Mesendoderm (in vitro differentiated cells): ENCODE data around the gene ARID3A.

Source experiments
- DNase-seq: peaks from one replicate; pipeline ENCODE4 v3.0.0; 2013
- H2AK5ac ChIP-seq: 2 replicates; pipeline ENCODE4 v1.6.1; 2013; ENCODE audit warnings: low read length, inconsistent platforms
- H2BK120ac ChIP-seq: 2 replicates; pipeline ENCODE4 v1.6.1; 2013; ENCODE audit warnings: low read depth, mild to moderate bottlenecking, low read length, moderate library complexity, mixed read lengths
- H2BK15ac ChIP-seq: replicated peaks from 2 replicates; pipeline ENCODE4 v1.6.1; 2013; ENCODE audit warnings: low read depth, mild to moderate bottlenecking, moderate library complexity
- H2BK5ac ChIP-seq: 2 replicates; pipeline ENCODE4 v1.6.1; 2013; ENCODE audit warnings: low read length, inconsistent platforms
- H3K18ac ChIP-seq: 2 replicates; pipeline ENCODE4 v1.6.1; 2013; ENCODE audit warnings: mild to moderate bottlenecking, low read length, mixed read lengths
- H3K23ac ChIP-seq: one replicate; pipeline ENCODE4 v1.6.1; 2013; ENCODE audit warnings: low read length
- H3K27ac ChIP-seq: 2 replicates; pipeline ENCODE4 v1.5.1; 2013; ENCODE audit warnings: low read depth, mild to moderate bottlenecking, inconsistent platforms, low read length, moderate library complexity
- H3K27me3 ChIP-seq: 2 replicates; pipeline ENCODE4 v1.6.1; 2013; ENCODE audit warnings: low read length, control low read depth, mild to moderate bottlenecking, inconsistent platforms; ENCODE audit not compliant: insufficient read depth, poor library complexity
- H3K36me3 ChIP-seq: 2 replicates; pipeline ENCODE4 v1.6.1; 2013; ENCODE audit warnings: low read length, inconsistent platforms; ENCODE audit not compliant: control insufficient read depth, insufficient read depth
- H3K4ac ChIP-seq: one replicate; pipeline ENCODE4 v1.6.1; 2013; ENCODE audit warnings: low read depth, mild to moderate bottlenecking, low read length, moderate library complexity
- H3K4me1 ChIP-seq: 2 replicates; pipeline ENCODE4 v1.6.1; 2013; ENCODE audit warnings: low read depth, low read length, inconsistent platforms; ENCODE audit not compliant: control insufficient read depth
- H3K4me2 ChIP-seq: 2 replicates; pipeline ENCODE4 v1.6.1; 2013; ENCODE audit warnings: low read length
- H3K4me3 ChIP-seq: 2 replicates; pipeline ENCODE4 v1.5.1; 2013; ENCODE audit warnings: mild to moderate bottlenecking, low read length
- H3K56ac ChIP-seq: one replicate; pipeline ENCODE4 v1.6.1; 2013; ENCODE audit warnings: low read length
- H3K79me1 ChIP-seq: 2 replicates; pipeline ENCODE4 v1.6.1; 2013; ENCODE audit warnings: low read length, inconsistent platforms
- H3K79me2 ChIP-seq: 2 replicates; pipeline ENCODE4 v1.6.1; 2013; ENCODE audit warnings: mild to moderate bottlenecking, low read length; ENCODE audit not compliant: control insufficient read depth, insufficient read depth
- H3K9ac ChIP-seq: 2 replicates; pipeline ENCODE4 v1.6.1; 2013; ENCODE audit warnings: low read length, inconsistent platforms
- H4K5ac ChIP-seq: one replicate; pipeline ENCODE4 v1.6.1; 2013; ENCODE audit warnings: low read length
- H4K8ac ChIP-seq: one replicate; pipeline ENCODE4 v1.6.1; 2013; ENCODE audit warnings: low read depth, mild to moderate bottlenecking, control low read depth, low read length, moderate library complexity
- WGBS: extraction: QIAGEN DNeasy Blood & Tissue Kit; methylation state at CpG from one replicate; pipeline ENCODE4 v1.1.7; 2013; ENCODE audit warnings: low lambda C conversion rate, missing lambda C conversion rate; ENCODE audit not compliant: insufficient coverage; ENCODE audit errors: extremely low coverage; 5-methylcytosine and 5-hydroxymethylcytosine counted together

The ARID3A gene

GRCh38 chr19:1004204-1004802, 78.5 kb downstream of the ARID3A start:
- H3K79me2 ChIP-seq: no peaks in the 10 kb centered on the region
- H2AK5ac ChIP-seq: no peak overlapping the region
- no peak overlapping the region for H3K4ac ChIP-seq
- H3K27ac ChIP-seq: no peak overlapping the region
- peaks cover 5% of the 10 kb centered on the region for H3K27me3 ChIP-seq
- H3K56ac ChIP-seq: no peak overlapping the region
- no peak overlapping the region for H3K18ac ChIP-seq
- H3K23ac ChIP-seq: no peak overlapping the region
- no peak overlapping the region for H3K4me3 ChIP-seq
- H4K5ac ChIP-seq: no peak overlapping the region
- no peak overlapping the region for H3K4me2 ChIP-seq
- no CpG with 5 or more reads among the region's 32 CpGs for WGBS
- H3K36me3 ChIP-seq: no peaks in the 10 kb centered on the region
- H2BK5ac ChIP-seq: no peak overlapping the region
- H2BK120ac ChIP-seq: no peak overlapping the region
- no peak for DNase-seq
- no peak overlapping the region for H4K8ac ChIP-seq
- no peak overlapping the region for H3K9ac ChIP-seq
- H2BK15ac ChIP-seq: no peak overlapping the region
- no peaks in the 10 kb centered on the region for H3K79me1 ChIP-seq
- no peaks in the 10 kb centered on the region for H3K4me1 ChIP-seq

DNA sequence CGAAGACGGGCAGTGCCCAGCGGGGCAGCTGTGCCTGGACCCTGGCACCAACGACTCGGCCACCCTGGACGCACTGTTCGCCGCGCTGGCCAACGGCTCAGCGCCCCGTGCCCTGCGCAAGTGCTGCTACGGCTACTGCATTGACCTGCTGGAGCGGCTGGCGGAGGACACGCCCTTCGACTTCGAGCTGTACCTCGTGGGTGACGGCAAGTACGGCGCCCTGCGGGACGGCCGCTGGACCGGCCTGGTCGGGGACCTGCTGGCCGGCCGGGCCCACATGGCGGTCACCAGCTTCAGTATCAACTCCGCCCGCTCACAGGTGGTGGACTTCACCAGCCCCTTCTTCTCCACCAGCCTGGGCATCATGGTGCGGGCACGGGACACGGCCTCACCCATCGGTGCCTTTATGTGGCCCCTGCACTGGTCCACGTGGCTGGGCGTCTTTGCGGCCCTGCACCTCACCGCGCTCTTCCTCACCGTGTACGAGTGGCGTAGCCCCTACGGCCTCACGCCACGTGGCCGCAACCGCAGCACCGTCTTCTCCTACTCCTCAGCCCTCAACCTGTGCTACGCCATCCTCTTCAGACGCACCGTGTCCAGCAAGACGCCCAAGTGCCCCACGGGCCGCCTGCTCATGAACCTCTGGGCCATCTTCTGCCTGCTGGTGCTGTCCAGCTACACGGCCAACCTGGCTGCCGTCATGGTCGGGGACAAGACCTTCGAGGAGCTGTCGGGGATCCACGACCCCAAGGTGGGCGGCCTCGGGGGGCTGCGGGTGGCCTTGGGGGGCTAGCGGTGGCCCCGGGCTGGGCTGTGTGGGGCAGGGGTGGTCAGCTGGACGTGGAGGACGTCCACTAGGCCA, 79.2 kb downstream of the ARID3A start:
- no CpG with 5 or more reads among the region's 70 CpGs for WGBS
- Histone ChIP-seq H2AK5ac (no peak overlapping the region), H3K56ac (no peak overlapping the region), H3K4me3 (no peak overlapping the region), H3K79me2 (no peaks in the 10 kb centered on the region), H4K5ac (no peak overlapping the region), H3K18ac (no peak overlapping the region), H2BK5ac (no peak overlapping the region), H3K4ac (no peak overlapping the region), H3K9ac (no peak overlapping the region), H3K4me2 (no peak overlapping the region), H3K27me3 (peaks cover 5% of the 10 kb centered on the region), H3K4me1 (no peaks in the 10 kb centered on the region), H3K79me1 (no peaks in the 10 kb centered on the region), H2BK15ac (no peak overlapping the region), H2BK120ac (no peak overlapping the region), H3K36me3 (no peaks in the 10 kb centered on the region), H4K8ac (no peak overlapping the region), H3K23ac (no peak overlapping the region), H3K27ac (no peak overlapping the region)
- no peak for DNase-seq

DNA sequence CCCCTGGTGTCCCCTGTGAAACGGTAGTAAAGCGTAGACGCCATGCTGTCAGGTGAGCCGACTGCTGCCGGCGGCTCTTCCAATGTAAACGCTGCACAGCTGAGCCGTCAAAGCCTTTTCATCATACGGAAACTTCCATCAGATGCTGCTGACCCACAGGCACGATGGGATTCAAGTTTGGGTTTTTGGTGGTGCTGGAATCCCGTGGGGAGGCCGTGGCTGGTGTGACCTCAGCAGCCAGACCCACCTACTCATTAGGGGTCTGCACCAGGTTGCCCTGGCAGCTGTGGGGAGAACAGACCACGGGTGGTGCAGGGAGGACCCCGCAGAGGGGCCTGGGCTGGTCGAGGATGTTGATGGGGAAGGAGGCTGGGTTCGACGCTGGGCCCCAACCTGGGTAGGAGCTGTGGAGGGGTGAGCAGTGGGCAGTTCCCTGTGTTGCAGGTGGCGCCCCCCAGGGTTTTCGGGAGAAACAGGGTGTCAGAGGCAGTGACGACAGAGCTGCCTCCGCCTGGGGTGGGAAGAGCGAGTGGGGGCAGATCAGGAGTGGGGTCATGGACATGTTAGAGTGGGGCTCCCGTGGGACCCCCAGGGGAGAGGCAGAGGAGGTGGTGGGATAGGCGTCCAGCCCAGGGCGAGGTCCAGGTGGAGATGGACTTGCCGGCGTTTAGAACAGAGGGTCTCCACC, 81.0 kb downstream of the ARID3A start:
- no CpG with 5 or more reads among the region's 27 CpGs for WGBS
- H3K27ac ChIP-seq: no peak overlapping the region
- H3K23ac ChIP-seq: no peak overlapping the region

GRCh38 chr19:1007399-1008251, 81.8 kb downstream of the ARID3A start:
- no peak overlapping the region for H3K4me3 ChIP-seq
- no peak overlapping the region for H2BK15ac ChIP-seq
- DNase-seq: no peak

More for the DNA sequence above, 81.0 kb downstream of the ARID3A start:
- Histone ChIP-seq H3K4ac (no peak overlapping the region), H4K5ac (no peak overlapping the region), H3K4me3 (no peak overlapping the region), H3K18ac (no peak overlapping the region), H3K27me3 (no peaks in the 10 kb centered on the region), H3K4me1 (no peaks in the 10 kb centered on the region), H3K79me2 (no peaks in the 10 kb centered on the region), H3K56ac (no peak overlapping the region), H4K8ac (no peak overlapping the region), H3K9ac (no peak overlapping the region), H2BK5ac (no peak overlapping the region), H2AK5ac (no peak overlapping the region), H2BK15ac (no peak overlapping the region), H3K4me2 (no peak overlapping the region), H3K79me1 (no peaks in the 10 kb centered on the region), H3K36me3 (no peaks in the 10 kb centered on the region), H2BK120ac (no peak overlapping the region)
- DNase-seq: no peak

DNA sequence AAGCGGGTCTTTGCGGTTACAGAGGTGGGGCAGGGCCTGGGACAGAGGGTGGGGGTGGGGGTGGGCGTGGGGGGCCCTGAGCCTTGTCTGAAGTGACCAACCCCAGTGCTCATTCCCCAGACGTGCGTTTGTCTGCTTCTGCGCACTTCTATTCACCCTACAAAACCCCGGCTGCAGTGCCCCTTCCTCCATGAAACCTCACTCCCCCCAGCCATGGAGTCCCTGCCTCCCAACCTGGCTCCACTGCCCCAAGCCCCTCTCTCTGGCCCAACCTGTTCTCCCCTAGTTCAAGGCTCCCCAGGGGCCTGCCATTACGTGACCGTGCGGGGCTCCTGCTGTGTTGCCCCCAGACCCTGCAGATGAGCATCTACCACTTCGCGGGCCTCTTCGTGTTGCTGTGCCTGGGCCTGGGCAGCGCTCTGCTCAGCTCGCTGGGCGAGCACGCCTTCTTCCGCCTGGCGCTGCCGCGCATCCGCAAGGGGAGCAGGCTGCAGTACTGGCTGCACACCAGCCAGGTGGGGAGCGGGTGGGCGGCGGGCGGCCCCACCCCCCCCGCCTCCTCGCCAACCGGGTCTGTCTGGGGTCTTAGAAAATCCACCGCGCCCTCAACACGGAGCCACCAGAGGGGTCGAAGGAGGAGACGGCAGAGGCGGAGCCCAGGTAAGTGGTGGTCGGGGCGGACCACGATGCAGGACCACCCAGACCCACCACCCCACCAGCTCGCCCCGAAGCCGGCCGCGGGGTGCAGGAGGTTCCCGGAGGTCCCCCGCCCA, 82.6 kb downstream of the ARID3A start:
- no peak overlapping the region for H2BK120ac ChIP-seq
- H3K36me3 ChIP-seq: peaks cover 2% of the 10 kb centered on the region
- no peak overlapping the region for H4K5ac ChIP-seq
- H3K79me1 ChIP-seq: peaks cover 3% of the 10 kb centered on the region
- H2BK5ac ChIP-seq: no peak overlapping the region
- no peak overlapping the region for H3K4ac ChIP-seq
- no peak overlapping the region for H3K9ac ChIP-seq
- H3K4me1 ChIP-seq: no peaks in the 10 kb centered on the region
- H2AK5ac ChIP-seq: no peak overlapping the region
- H4K8ac ChIP-seq: no peak overlapping the region
- DNase-seq: no peak
- H3K27me3 ChIP-seq: no peaks in the 10 kb centered on the region
- no peak overlapping the region for H3K4me2 ChIP-seq
- H3K79me2 ChIP-seq: no peaks in the 10 kb centered on the region
- no peak overlapping the region for H3K4me3 ChIP-seq
- H3K18ac ChIP-seq: no peak overlapping the region
- no peak overlapping the region for H3K27ac ChIP-seq
- no peak overlapping the region for H2BK15ac ChIP-seq
- no peak overlapping the region for H3K23ac ChIP-seq
- no CpG with 5 or more reads among the region's 45 CpGs for WGBS
- no peak overlapping the region for H3K56ac ChIP-seq

More at GRCh38 chr19:1007399-1008251, 81.8 kb downstream of the ARID3A start:
- no peak overlapping the region for H3K23ac ChIP-seq
- no peak overlapping the region for H3K27ac ChIP-seq
- no peaks in the 10 kb centered on the region for H3K4me1 ChIP-seq
- no CpG with 5 or more reads among the region's 73 CpGs for WGBS
- H3K79me2 ChIP-seq: no peaks in the 10 kb centered on the region
- H3K79me1 ChIP-seq: no peaks in the 10 kb centered on the region
- no peak overlapping the region for H3K18ac ChIP-seq
- no peak overlapping the region for H3K9ac ChIP-seq
- no peak overlapping the region for H4K5ac ChIP-seq
- no peak overlapping the region for H2BK5ac ChIP-seq
- H3K4ac ChIP-seq: no peak overlapping the region
- no peak overlapping the region for H4K8ac ChIP-seq
- no peaks in the 10 kb centered on the region for H3K36me3 ChIP-seq
- H3K56ac ChIP-seq: no peak overlapping the region
- no peak overlapping the region for H3K4me2 ChIP-seq
- H3K27me3 ChIP-seq: no peaks in the 10 kb centered on the region
- H2AK5ac ChIP-seq: no peak overlapping the region
- no peak overlapping the region for H2BK120ac ChIP-seq
